ENCODE measurements around the gene CHRNB2. TPM values are rescaled to one million over a fixed set of nuclear protein-coding genes. Genes with fewer than 3 reads are reported as not detected.
A peak's percentile ranks its signal among the peaks of the same experiment; 100 is the strongest.

Gene CHRNB2
- total RNA-seq, 3 donors from 2014 or later: 0.17 to 0.92 (median 0.24) TPM

- intact Hi-C loops (cut with DNase I, micrococcal nuclease): no loop called here
- Histone ChIP-seq H3K4me1 (ENCODE audit: low read depth) (no peaks in the 10 kb centered on the region), H3K4me3 (no peak overlapping the region), H3K36me3 (ENCODE audit: low read depth) (peaks cover 34% of the 10 kb centered on the region), H3K9me3 (no peaks in the 10 kb centered on the region)
- DNase-seq (no peak), ATAC-seq (no peak)
- TF ChIP-seq CTCF (IDR thresholded peaks at IDR 0.05): no peak
Measured at GRCh38 chr1:154582885-154583284, 15.3 kb downstream of the CHRNB2 start.

- DNase-seq (peak in 1 of 3 donors; percentile 14), ATAC-seq (no peak)
- no peak for TF ChIP-seq CTCF (IDR thresholded peaks at IDR 0.05)
- Histone ChIP-seq H3K9me3 (no peaks in the 10 kb centered on the region), H3K36me3 (ENCODE audit: low read depth) (peaks cover 43% of the 10 kb centered on the region), H3K4me1 (ENCODE audit: low read depth) (no peaks in the 10 kb centered on the region), H3K4me3 (no peak overlapping the region)
- intact Hi-C loops (cut with DNase I, micrococcal nuclease): no loop called here
Measured at GRCh38 chr1:154583773-154584172, 16.2 kb downstream of the CHRNB2 start.

- DNase-seq (no peak), ATAC-seq (no peak)
- Histone ChIP-seq H3K4me3 (no peak overlapping the region), H3K9me3 (no peaks in the 10 kb centered on the region), H3K36me3 (ENCODE audit: low read depth) (peaks cover 49% of the 10 kb centered on the region), H3K4me1 (ENCODE audit: low read depth) (no peaks in the 10 kb centered on the region)
- intact Hi-C loops (cut with DNase I, micrococcal nuclease): no loop called here
- TF ChIP-seq CTCF (IDR thresholded peaks at IDR 0.05): no peak
Measured at GRCh38 chr1:154584267-154584994, 16.9 kb downstream of the CHRNB2 start.

GRCh38 chr1:154586231-154586630 is 18.7 kb downstream of the CHRNB2 start:
- H3K36me3 ChIP-seq (ENCODE audit: low read depth): peaks cover 49% of the 10 kb centered on the region
- TF ChIP-seq CTCF (IDR thresholded peaks at IDR 0.05): no peak
- ATAC-seq (no peak), DNase-seq (no peak)
- no peaks in the 10 kb centered on the region for H3K4me1 ChIP-seq (ENCODE audit: low read depth)
- H3K4me3 ChIP-seq: no peak overlapping the region
- intact Hi-C loops (cut with DNase I, micrococcal nuclease): no loop called here
- no peaks in the 10 kb centered on the region for H3K9me3 ChIP-seq

GRCh38 chr1:154586641-154587040 is 19.1 kb downstream of the CHRNB2 start:
- Histone ChIP-seq H3K9me3 (no peaks in the 10 kb centered on the region), H3K4me1 (ENCODE audit: low read depth) (no peaks in the 10 kb centered on the region), H3K36me3 (ENCODE audit: low read depth) (peaks cover 49% of the 10 kb centered on the region), H3K4me3 (no peak overlapping the region)
- no peak for DNase-seq
- no peak for TF ChIP-seq CTCF (IDR thresholded peaks at IDR 0.05)
- intact Hi-C loops (cut with DNase I, micrococcal nuclease): no loop called here
- ATAC-seq: no peak
